ENCODE data around the gene MIEF1. TPM values are rescaled to one million over a fixed set of nuclear protein-coding genes. Genes with fewer than 3 reads are reported as not detected.

MIEF1 gene
- total RNA-seq, 6 experiments from 2014 or later = 26.4 to 32.8 (median 28.7) TPM

DNA sequence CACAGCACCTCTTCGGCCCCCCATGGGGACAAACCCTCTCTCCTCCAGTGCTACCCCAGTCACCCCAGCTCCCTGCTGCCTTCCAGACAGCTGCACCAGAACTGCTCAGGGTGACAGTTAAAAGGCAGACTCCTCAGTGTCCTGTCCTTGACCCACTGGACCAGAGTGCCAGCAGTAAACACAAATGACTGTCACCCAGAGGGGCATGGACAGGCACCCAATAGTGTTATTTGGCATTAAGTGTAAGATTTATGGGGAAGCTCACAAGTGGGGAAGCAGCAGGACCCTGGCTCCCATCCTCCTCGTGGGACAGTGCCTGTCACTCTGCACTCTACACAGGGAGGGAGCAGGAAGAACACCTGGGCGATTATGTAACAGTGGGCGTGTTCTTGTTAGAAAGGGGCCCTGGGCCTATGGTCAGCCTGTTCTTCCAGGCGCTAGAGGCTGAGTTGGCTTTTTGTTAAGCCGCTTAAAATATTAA lies 25.4 kb downstream of the MIEF1 start:
- H3K36me3 Mint-ChIP-seq (ENCODE audit: low read depth) = peaks cover 35% of the 10 kb centered on the region
- DNase-seq = no peak
- TF ChIP-seq, protein P1, sequence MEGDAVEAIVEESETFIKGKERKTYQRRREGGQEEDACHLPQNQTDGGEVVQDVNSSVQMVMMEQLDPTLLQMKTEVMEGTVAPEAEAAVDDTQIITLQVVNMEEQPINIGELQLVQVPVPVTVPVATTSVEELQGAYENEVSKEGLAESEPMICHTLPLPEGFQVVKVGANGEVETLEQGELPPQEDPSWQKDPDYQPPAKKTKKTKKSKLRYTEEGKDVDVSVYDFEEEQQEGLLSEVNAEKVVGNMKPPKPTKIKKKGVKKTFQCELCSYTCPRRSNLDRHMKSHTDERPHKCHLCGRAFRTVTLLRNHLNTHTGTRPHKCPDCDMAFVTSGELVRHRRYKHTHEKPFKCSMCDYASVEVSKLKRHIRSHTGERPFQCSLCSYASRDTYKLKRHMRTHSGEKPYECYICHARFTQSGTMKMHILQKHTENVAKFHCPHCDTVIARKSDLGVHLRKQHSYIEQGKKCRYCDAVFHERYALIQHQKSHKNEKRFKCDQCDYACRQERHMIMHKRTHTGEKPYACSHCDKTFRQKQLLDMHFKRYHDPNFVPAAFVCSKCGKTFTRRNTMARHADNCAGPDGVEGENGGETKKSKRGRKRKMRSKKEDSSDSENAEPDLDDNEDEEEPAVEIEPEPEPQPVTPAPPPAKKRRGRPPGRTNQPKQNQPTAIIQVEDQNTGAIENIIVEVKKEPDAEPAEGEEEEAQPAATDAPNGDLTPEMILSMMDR (IDR thresholded peaks at IDR 0.05) = no peak
- peaks cover 73% of the 10 kb centered on the region for H3K4me1 Mint-ChIP-seq (ENCODE audit: low read depth)
- H3K4me3 Mint-ChIP-seq = no peak overlapping the region
- peaks cover 33% of the 10 kb centered on the region for H3K27me3 Mint-ChIP-seq (ENCODE audit: insufficient read depth)
- peaks cover 4% of the 10 kb centered on the region for H3K9me3 Mint-ChIP-seq
- H3K27ac Mint-ChIP-seq = peak overlapping the region; percentile 73

GRCh38 chr22:39528080-39528661 lies 26.1 kb downstream of the MIEF1 start:
- Mint-ChIP-seq H3K27me3 (ENCODE audit: insufficient read depth) (peaks cover 26% of the 10 kb centered on the region), H3K27ac (peak overlapping the region; percentile 73), H3K36me3 (ENCODE audit: low read depth) (peaks cover 29% of the 10 kb centered on the region), H3K4me3 (no peak overlapping the region), H3K9me3 (no peaks in the 10 kb centered on the region), H3K4me1 (ENCODE audit: low read depth) (peaks cover 67% of the 10 kb centered on the region)
- DNase-seq = peak; percentile 46
- TF ChIP-seq, protein P1 (IDR thresholded peaks at IDR 0.05) = no peak

GRCh38 chr22:39528681-39529486 lies 26.8 kb downstream of the MIEF1 start:
- Mint-ChIP-seq H3K4me3 (peak overlapping the region; percentile 28; the same call in 1 of the 2 replicates), H3K9me3 (no peaks in the 10 kb centered on the region), H3K36me3 (ENCODE audit: low read depth) (peaks cover 24% of the 10 kb centered on the region), H3K27me3 (ENCODE audit: insufficient read depth) (peaks cover 21% of the 10 kb centered on the region), H3K27ac (peak overlapping the region; percentile 62), H3K4me1 (ENCODE audit: low read depth) (peaks cover 65% of the 10 kb centered on the region)
- TF ChIP-seq, protein P1 (IDR thresholded peaks at IDR 0.05) = peak; percentile 96
- peak; percentile 87 for DNase-seq

DNA sequence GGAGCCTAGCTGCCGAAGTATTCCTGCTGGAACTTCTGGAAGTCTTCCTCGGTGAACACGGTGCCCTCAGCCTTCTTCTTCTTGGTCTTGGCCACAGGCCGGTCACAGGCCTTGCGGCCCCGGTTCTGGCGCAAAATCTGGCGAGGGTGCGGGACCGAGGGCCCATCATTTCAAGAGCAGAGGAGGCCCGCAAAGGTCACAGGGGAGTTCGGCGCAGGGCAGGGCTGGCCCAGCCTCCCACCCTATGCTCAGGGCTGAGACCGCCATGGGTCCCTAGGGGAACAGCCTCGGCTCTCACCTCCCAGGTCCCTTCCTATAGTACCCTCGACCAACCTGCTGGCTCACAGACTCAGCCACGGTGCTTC lies 27.4 kb downstream of the MIEF1 start:
- Mint-ChIP-seq H3K9me3 (no peaks in the 10 kb centered on the region), H3K27ac (peak overlapping the region; percentile 59; the same call in 1 of the 2 replicates), H3K27me3 (ENCODE audit: insufficient read depth) (peaks cover 16% of the 10 kb centered on the region), H3K4me1 (ENCODE audit: low read depth) (peaks cover 62% of the 10 kb centered on the region), H3K36me3 (ENCODE audit: low read depth) (peaks cover 24% of the 10 kb centered on the region), H3K4me3 (no peak overlapping the region)
- DNase-seq = no peak
- TF ChIP-seq, protein P1 (IDR thresholded peaks at IDR 0.05) = peak; percentile 55

GRCh38 chr22:39530116-39530515 lies 28.0 kb downstream of the MIEF1 start:
- peaks cover 24% of the 10 kb centered on the region for H3K36me3 Mint-ChIP-seq (ENCODE audit: low read depth)

More at GRCh38 chr22:39530116-39530515, 28.0 kb downstream of the MIEF1 start:
- no peak for DNase-seq
- peaks cover 57% of the 10 kb centered on the region for H3K4me1 Mint-ChIP-seq (ENCODE audit: low read depth)
- peak overlapping the region; percentile 54; the same call in 1 of the 2 replicates for H3K27ac Mint-ChIP-seq
- no peaks in the 10 kb centered on the region for H3K9me3 Mint-ChIP-seq
- TF ChIP-seq, protein P1 (IDR thresholded peaks at IDR 0.05) = no peak
- H3K27me3 Mint-ChIP-seq (ENCODE audit: insufficient read depth) = peaks cover 9% of the 10 kb centered on the region; the same call in 1 of the 2 replicates
- H3K4me3 Mint-ChIP-seq = peak overlapping the region; percentile 9
